ENCODE measurements around the gene RAG1.
"Not testable (repeated sequence)": the region's sequence is repeated elsewhere in the genome, so short reads cannot be mapped to it uniquely, and the experiment has no call there.

RAG1 gene

DNA sequence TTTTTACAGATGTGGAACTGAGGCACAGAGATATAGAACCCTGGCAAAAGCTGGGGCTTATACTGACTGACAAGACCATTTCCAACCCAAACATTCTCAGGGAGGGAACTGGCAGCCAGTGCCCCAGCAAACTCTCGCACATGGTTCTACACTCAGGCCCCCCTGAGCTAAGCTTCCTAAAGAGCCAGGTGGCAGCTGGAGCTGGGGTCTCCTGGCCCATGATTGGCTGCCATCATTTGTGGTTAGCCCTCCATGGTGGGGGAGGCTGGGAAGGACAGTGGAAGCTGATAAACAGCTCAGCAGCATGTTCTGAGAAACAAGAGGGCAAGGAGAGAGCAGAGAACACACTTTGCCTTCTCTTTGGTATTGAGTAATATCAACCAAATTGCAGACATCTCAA, at the start of gene RAG1:
Gene RAG1 (plus strand): TSS at position 314 of the 400 bp plus-strand sequence. CDS start 5,298 bp downstream, outside the sequence.
- no peak for DNase-seq (ENCODE audit: low read depth)

GRCh38 chr11:36530840-36531239, 37.0 kb upstream of the RAG1 start:
- no peak for DNase-seq (ENCODE audit: low read depth)

DNA sequence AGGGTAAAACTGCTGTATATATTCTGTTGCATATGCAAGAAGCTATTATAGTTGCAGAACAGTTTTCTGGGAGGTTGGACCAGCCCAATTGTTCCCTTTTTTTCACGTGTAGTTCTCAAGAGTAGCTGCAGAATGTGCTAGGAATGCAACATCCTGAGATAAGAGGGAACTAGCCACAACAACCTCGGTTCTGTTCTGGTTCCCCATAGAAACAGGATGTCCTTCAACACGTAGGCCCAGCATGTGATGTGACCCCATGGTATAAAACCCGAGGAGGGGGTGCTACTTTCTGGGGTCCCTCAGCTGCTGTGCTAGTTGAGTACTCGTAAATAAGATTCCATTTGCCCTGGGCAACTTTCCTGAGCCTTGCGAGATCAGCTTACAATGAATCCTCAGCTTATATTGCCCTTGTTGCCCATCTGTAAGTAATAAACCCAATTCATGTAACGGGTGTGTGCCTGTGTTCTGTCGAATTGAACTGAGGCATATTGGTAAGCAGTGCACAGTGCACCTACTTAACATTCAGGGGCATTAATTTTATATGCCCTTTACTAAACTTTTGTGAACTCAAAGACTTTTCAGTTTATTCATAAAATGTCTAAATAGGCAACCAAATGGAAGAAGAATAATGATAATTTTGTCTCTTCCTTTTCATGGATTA, 34.7 kb upstream of the RAG1 start:
- no peak for DNase-seq (ENCODE audit: low read depth)

- DNase-seq (ENCODE audit: low read depth): no peak
Measured at GRCh38 chr11:36534276-36534840, 33.4 kb upstream of the RAG1 start.

- peak; percentile 19 for DNase-seq (ENCODE audit: low read depth)
Measured at GRCh38 chr11:36540998-36541397, 26.8 kb upstream of the RAG1 start.

DNA sequence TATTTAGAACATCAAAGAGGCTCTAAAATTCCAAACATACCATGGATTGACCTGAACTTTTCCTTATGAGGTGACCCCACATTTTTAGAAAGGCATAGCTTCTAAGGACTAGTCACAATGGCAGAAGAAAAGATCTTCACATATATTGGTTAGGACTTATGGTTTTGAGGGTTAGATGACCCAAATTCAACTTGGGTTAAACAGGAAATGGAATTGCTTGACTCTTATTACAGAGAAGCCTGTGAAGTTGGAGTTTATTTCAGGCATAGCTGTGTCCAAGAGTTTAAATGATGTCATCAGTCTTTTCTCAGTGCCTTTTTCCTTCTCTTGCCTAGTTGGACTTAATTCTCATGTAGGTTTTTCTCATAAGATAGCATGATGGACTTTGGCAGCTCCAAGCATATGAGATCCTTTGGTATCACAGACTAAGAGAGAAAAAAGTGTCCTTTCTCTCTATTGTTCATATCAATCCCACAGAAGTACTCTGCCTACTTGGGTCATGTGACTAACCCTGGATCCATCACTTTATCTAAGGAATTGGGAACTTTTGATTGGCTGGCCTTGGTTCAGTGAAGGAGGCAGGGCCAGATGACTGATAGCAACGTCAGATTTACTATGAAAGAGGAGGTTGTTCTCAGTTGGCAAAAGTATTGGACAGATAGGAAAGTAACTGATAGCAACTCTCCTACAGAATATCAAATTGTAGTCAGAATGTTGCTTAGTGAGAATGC, 17.3 kb upstream of the RAG1 start:
- no peak for DNase-seq (ENCODE audit: low read depth)

GRCh38 chr11:36557390-36557789, 10.4 kb upstream of the RAG1 start:
- not testable (repeated sequence) for DNase-seq (ENCODE audit: low read depth)

- no peak for DNase-seq (ENCODE audit: low read depth)
Measured at GRCh38 chr11:36557991-36558390, 9.8 kb upstream of the RAG1 start.

DNA sequence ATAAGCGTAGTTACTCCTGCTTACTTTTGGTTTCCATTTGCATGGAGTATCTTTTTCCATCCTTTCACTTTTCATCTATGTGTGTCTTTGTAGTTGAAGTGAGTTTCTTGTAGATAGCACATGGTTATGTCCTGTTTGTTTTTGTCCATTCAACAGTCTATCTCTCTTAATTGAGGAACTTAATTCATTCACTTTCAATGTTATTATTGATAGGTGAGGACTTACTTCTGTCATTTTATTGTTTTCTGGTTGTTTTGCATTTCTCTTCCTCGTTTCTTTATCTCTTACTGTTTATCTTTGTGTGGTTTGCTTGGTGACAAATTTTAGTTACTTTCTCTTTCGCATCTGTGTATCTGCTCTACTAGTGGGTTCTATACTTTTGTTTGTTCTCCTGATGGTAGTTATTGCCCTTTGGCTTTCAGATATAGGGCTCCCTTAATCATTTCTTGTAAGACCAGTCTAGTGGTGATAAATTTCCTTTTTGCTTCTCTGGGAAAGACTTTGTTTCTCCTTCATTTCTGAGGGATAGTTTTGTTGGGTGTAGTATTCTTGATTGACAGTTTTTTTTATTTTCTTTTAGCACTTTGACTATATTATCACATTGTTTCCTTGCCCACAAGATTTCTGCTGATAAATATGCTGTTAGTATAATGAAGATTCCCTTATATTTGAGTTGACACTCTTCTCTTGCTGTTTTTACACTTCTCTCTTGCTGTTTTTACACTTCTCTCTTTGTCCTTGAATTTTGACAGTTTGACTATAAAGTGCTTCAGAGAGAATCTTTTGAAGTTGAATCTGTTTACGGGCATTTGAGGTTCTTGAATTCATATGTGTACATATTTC, 9.0 kb upstream of the RAG1 start:
- no peak for DNase-seq (ENCODE audit: low read depth)

GRCh38 chr11:36564376-36565030, 3.3 kb upstream of the RAG1 start:
- DNase-seq (ENCODE audit: low read depth): peak; percentile 26

GRCh38 chr11:36565031-36565610, 2.7 kb upstream of the RAG1 start:
- DNase-seq (ENCODE audit: low read depth): no peak

GRCh38 chr11:36566407-36567053, 1.3 kb upstream of the RAG1 start:
- DNase-seq (ENCODE audit: low read depth): no peak

GRCh38 chr11:36569095-36569494, 1.3 kb downstream of the RAG1 start:
- DNase-seq (ENCODE audit: low read depth): no peak

- DNase-seq (ENCODE audit: low read depth): no peak
Measured at GRCh38 chr11:36574486-36574885, 6.7 kb downstream of the RAG1 start.

- no peak for DNase-seq (ENCODE audit: low read depth)
Measured at GRCh38 chr11:36577373-36577772, 9.6 kb downstream of the RAG1 start.

DNA sequence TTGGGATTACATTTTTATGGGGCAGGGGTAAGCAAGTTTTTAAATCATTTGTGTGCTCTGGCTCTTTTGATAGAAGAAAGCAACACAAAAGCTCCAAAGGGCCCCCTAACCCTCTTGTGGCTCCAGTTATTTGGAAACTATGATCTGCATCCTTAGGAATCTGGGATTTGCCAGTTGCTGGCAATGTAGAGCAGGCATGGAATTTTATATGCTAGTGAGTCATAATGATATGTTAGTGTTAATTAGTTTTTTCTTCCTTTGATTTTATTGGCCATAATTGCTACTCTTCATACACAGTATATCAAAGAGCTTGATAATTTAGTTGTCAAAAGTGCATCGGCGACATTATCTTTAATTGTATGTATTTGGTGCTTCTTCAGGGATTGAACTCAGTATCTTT, 10.1 kb downstream of the RAG1 start:
- DNase-seq (ENCODE audit: low read depth): no peak

- DNase-seq (ENCODE audit: low read depth): no peak
Measured at GRCh38 chr11:36578458-36578857, 10.7 kb downstream of the RAG1 start.

- DNase-seq (ENCODE audit: low read depth): no peak
Measured at GRCh38 chr11:36581536-36581935, 13.7 kb downstream of the RAG1 start.

- DNase-seq (ENCODE audit: low read depth): no peak
Measured at GRCh38 chr11:36583667-36584066, 15.9 kb downstream of the RAG1 start.

- no peak for DNase-seq (ENCODE audit: low read depth)
Measured at GRCh38 chr11:36586543-36586942, 18.7 kb downstream of the RAG1 start.

DNA sequence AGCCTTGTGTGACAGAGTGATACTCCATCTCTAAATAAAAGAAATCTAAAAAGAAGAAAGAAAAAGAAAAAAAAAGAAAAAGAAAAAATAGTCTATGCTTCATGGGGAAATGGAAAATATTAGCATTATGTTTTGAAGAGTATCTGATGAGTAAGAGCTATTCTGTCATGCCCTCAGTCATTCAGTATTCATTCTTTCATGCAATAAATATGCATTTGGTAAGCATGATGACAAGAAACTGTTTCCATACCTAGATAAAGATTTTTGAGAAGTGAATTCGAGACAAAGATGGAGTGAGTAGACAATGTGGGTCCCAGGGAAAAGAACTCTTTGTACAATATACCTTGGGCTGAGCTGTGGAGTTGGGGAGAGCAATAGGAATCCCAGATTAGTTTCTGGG, 20.3 kb downstream of the RAG1 start:
- no peak for DNase-seq (ENCODE audit: low read depth)

Measured in GM04504 (cell line).